Erythroblast (primary cell): ENCODE results near the gene EIF3J.

Source experiments
- GATA1 ChIP-seq: IDR thresholded peaks from 2 replicates; pipeline ENCODE4 v1.6.1; 2011; ENCODE audit warnings: low read depth, mild to moderate bottlenecking, control low read depth, low read length, moderate library complexity
- POLR2A ChIP-seq: IDR thresholded peaks from 2 replicates; pipeline ENCODE4 v1.6.1; 2011; ENCODE audit warnings: mild to moderate bottlenecking, low read length

- TF ChIP-seq POLR2A (no peak), GATA1 (no peak)
These were observed 44.3 kb upstream of the EIF3J start for GRCh38 chr15:44492672-44493071.
